Naive thymus-derived CD4-positive, alpha-beta T cell (primary cell): ENCODE measurements around the gene SYT15. TPM values are rescaled to one million over a fixed set of nuclear protein-coding genes. Genes with fewer than 3 reads are reported as not detected.
"Not testable (repeated sequence)": the region's sequence is repeated elsewhere in the genome, so short reads cannot be mapped to it uniquely, and the experiment has no call there.

Source experiments
- ATAC-seq: fragments of 150-1000 bp; cut with Tn5 transposase; 2 replicates; pipeline ENCODE4 v1.10.0; 2021; ENCODE audit warnings: mild to moderate bottlenecking, moderate library complexity
- CTCF ChIA-PET: fragments of 350-600 bp; sonication (Branson Sonifier 250); formaldehyde crosslinking; loops from one replicate; lab custom pipeline; 2021; ENCODE audit warnings: antibody characterized with exemption; lab: Charles Lee
- POLR2A ChIA-PET: fragments of 350-600 bp; sonication (Branson Sonifier 250); formaldehyde crosslinking; loops from one replicate; lab custom pipeline; 2021; ENCODE audit warnings: antibody characterized with exemption, inconsistent platforms; lab: Charles Lee
- DNase-seq, 9 donors: peaks; one replicate each; pipeline versions ENCODE4 v3.0.0 to v3.0.0-alpha.2; 2020 to 2022; ENCODE audit warnings: mixed read lengths in 1 of 9
- H3K27ac ChIP-seq: one replicate; pipeline ENCODE4 v1.7.0; 2013; ENCODE audit warnings: mild to moderate bottlenecking, low read depth, low read length, moderate library complexity
- H3K27me3 ChIP-seq, 2 donors: one replicate each; pipeline ENCODE4 v1.7.0; 2013; ENCODE audit warnings: low read length in 2 of 2, mild to moderate bottlenecking in 2 of 2, moderate library complexity in 2 of 2; ENCODE audit not compliant: control insufficient read depth in 2 of 2, insufficient read depth in 2 of 2
- H3K36me3 ChIP-seq, 3 experiments: 1 replicate in 2 of 3; 2 replicates in 1 of 3; pipeline ENCODE4 v1.7.0; 2013; ENCODE audit warnings: low read length in 3 of 3, mild to moderate bottlenecking in 3 of 3, moderate library complexity in 1 of 3; ENCODE audit not compliant: insufficient read depth in 3 of 3, control insufficient read depth in 2 of 3
- H3K4me1 ChIP-seq, 2 donors: one replicate each; pipeline ENCODE4 v1.7.0; 2013; ENCODE audit warnings: low read length in 2 of 2, mild to moderate bottlenecking in 2 of 2, moderate library complexity in 1 of 2; ENCODE audit not compliant: control insufficient read depth in 2 of 2, insufficient read depth in 2 of 2
- H3K4me3 ChIP-seq: 2 replicates; pipeline ENCODE4 v1.7.0; 2013; ENCODE audit warnings: mild to moderate bottlenecking, low read length
- H3K9me3 ChIP-seq, 3 experiments: 1 replicate in 2 of 3; 2 replicates in 1 of 3; pipeline ENCODE4 v1.7.0; 2013; ENCODE audit warnings: low read length in 3 of 3; ENCODE audit not compliant: control insufficient read depth in 2 of 3
- H3K27ac Mint-ChIP-seq, 9 donors: one replicate each; pipeline ENCODE4 v1.8.0; 2020 to 2022; ENCODE audit warnings: mixed read lengths in 9 of 9, mild to moderate bottlenecking in 8 of 9, moderate library complexity in 5 of 9, inconsistent platforms in 2 of 9
- H3K27me3 Mint-ChIP-seq, 5 donors: one replicate each; pipeline ENCODE4 v1.8.0; 2021 to 2022; ENCODE audit warnings: mixed read lengths in 5 of 5, mild to moderate bottlenecking in 1 of 5
- H3K36me3 Mint-ChIP-seq, 5 donors: one replicate each; pipeline ENCODE4 v1.8.0; 2020 to 2022; ENCODE audit warnings: mixed read lengths in 5 of 5, mild to moderate bottlenecking in 3 of 5, inconsistent platforms in 1 of 5
- H3K4me1 Mint-ChIP-seq, 7 donors: one replicate each; pipeline ENCODE4 v1.8.0; 2020 to 2022; ENCODE audit warnings: mixed read lengths in 7 of 7, mild to moderate bottlenecking in 3 of 7, inconsistent platforms in 1 of 7
- H3K4me3 Mint-ChIP-seq, 10 donors: one replicate each; pipeline ENCODE4 v1.8.0; 2020 to 2022; ENCODE audit warnings: mild to moderate bottlenecking in 10 of 10, mixed read lengths in 10 of 10, moderate library complexity in 6 of 10, inconsistent platforms in 2 of 10
- H3K9me3 Mint-ChIP-seq, 11 donors: one replicate each; pipeline ENCODE4 v1.8.0; 2020 to 2022; ENCODE audit warnings: mixed read lengths in 11 of 11, mild to moderate bottlenecking in 4 of 11, inconsistent platforms in 1 of 11, moderate library complexity in 1 of 11
- intact Hi-C, 2 donors: fragments of 100-400 bp; cut with micrococcal nuclease; formaldehyde crosslinking; loops; one replicate each; pipeline ENCODE4 v1.15.1; 2023
- polyA plus RNA-seq, 2 donors: library from polyadenylated mRNA; unstranded; fragments of 300-500 nt; fragmentation: Illumina TruSeq; gene quantifications; one replicate each; pipeline ENCODE4 v1.2.3, GENCODE V29; 2021
- total RNA-seq, 6 experiments: library from RNA in 5 of 6; stranded (reverse) in 5 of 6; gene quantifications; 1 replicate in 5 of 6; 2 replicates in 1 of 6; pipeline ENCODE4 v1.2.3 and lab custom pipeline; 2021 to 2026

SYT15 gene
- total and polyA plus RNA-seq, 7 experiments from 2014 or later = 0.05 to 1.6 (median 1.3) TPM; not detected in 1

DNA sequence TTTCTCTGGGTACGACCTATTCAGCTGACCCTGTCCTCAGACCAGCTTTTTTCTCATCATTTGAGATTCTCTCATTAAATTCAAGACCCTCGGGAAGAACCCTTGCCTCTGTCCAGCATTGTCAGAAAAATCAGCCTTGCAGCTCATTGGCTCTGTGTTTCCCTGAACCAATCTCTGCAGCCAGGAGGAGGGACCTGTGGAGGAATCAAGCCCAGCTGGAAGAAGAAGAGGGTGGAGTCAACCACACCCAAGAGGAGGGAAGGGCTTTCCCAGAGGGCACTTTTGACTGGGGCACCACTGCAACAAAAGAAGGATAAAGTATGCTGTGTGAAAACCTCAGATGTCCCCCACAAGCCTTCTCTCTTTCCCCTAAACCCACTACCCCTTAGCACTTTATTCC, 8.3 kb upstream of the SYT15 start:
- H3K36me3 Mint-ChIP-seq, H3K27ac Mint-ChIP-seq, H3K4me3 ChIP-seq, H3K9me3 ChIP-seq, H3K36me3 ChIP-seq, POLR2A ChIA-PET, DNase-seq, H3K4me1 ChIP-seq, intact Hi-C loops, ATAC-seq, H3K27ac ChIP-seq, H3K27me3 Mint-ChIP-seq, H3K27me3 ChIP-seq, H3K9me3 Mint-ChIP-seq, CTCF ChIA-PET, H3K4me1 Mint-ChIP-seq, H3K4me3 Mint-ChIP-seq: not testable (repeated sequence)

DNA sequence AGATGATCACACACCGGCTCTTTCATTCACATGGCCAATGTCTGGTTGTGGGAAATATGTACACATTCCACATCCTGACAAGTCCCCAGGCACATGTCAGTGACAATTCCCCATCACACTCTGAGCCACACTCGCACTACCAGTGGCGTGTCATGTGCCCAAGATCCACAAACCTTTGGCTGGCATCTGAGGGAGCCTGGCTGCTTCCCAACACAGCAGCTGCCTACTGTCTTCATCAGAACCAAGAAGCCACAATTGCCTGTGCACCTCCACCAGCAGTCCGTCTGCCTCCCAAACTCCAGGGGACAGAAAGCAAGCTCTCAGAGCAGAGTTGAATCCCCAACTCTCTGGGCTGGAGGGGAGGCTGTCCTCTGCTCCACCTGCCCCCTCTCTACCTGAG, 6.2 kb upstream of the SYT15 start:
- H3K4me3 Mint-ChIP-seq, H3K27me3 ChIP-seq, CTCF ChIA-PET, H3K4me1 ChIP-seq, H3K27me3 Mint-ChIP-seq, H3K36me3 ChIP-seq, H3K9me3 ChIP-seq, ATAC-seq, H3K27ac ChIP-seq, H3K4me3 ChIP-seq, H3K36me3 Mint-ChIP-seq, H3K4me1 Mint-ChIP-seq, DNase-seq, intact Hi-C loops, H3K9me3 Mint-ChIP-seq, H3K27ac Mint-ChIP-seq, POLR2A ChIA-PET: not testable (repeated sequence)

DNA sequence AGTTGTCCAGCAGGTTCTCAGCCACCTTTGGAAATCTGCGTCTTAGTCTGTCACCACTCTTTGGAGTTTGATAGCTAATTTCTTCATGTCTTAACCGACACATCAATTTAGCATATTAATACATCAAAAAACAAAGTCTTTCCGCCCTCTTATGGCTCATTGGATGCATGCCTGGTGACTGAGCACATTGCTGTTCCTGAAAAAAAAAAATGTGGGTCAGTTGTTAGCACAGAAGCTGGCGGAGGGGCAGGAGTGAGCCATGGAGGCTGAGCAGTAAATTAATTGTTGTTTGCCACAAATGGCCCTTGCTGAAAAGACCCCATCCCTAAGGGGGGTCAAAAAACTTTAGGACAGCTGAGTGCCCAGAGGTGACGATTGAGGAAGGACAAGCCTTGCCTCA, 5.6 kb upstream of the SYT15 start:
- CTCF ChIA-PET, H3K27me3 Mint-ChIP-seq, H3K4me3 Mint-ChIP-seq, H3K9me3 ChIP-seq, H3K36me3 Mint-ChIP-seq, H3K27ac ChIP-seq, H3K4me1 ChIP-seq, ATAC-seq, H3K9me3 Mint-ChIP-seq, H3K27ac Mint-ChIP-seq, H3K36me3 ChIP-seq, H3K27me3 ChIP-seq, POLR2A ChIA-PET, H3K4me3 ChIP-seq, DNase-seq, H3K4me1 Mint-ChIP-seq, intact Hi-C loops: not testable (repeated sequence)

DNA sequence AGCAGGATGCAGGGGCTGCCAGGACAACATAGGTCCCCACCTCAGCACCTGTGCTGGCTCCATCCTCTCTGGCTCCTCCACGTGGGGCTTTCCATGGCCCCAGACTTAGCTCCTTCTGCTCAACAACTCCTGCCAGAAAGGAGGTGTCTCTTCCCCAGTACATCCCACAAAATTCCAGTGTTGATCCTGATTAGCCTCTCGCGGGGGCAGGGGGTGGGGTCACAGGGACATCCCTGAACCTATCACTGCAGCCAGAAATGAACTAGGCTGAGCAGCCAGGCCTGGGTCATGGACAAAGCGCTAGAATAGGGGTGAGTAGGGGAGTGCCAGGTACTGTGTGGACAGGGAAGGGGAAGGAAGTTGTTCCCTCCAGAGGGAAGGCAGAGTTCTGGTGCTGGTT, 5.0 kb upstream of the SYT15 start:
- H3K27ac Mint-ChIP-seq, DNase-seq, H3K4me3 ChIP-seq, H3K27ac ChIP-seq, H3K27me3 Mint-ChIP-seq, H3K4me1 Mint-ChIP-seq, H3K4me1 ChIP-seq, H3K27me3 ChIP-seq, POLR2A ChIA-PET, CTCF ChIA-PET, H3K36me3 ChIP-seq, H3K9me3 Mint-ChIP-seq, H3K4me3 Mint-ChIP-seq, intact Hi-C loops, ATAC-seq, H3K36me3 Mint-ChIP-seq, H3K9me3 ChIP-seq: not testable (repeated sequence)

DNA sequence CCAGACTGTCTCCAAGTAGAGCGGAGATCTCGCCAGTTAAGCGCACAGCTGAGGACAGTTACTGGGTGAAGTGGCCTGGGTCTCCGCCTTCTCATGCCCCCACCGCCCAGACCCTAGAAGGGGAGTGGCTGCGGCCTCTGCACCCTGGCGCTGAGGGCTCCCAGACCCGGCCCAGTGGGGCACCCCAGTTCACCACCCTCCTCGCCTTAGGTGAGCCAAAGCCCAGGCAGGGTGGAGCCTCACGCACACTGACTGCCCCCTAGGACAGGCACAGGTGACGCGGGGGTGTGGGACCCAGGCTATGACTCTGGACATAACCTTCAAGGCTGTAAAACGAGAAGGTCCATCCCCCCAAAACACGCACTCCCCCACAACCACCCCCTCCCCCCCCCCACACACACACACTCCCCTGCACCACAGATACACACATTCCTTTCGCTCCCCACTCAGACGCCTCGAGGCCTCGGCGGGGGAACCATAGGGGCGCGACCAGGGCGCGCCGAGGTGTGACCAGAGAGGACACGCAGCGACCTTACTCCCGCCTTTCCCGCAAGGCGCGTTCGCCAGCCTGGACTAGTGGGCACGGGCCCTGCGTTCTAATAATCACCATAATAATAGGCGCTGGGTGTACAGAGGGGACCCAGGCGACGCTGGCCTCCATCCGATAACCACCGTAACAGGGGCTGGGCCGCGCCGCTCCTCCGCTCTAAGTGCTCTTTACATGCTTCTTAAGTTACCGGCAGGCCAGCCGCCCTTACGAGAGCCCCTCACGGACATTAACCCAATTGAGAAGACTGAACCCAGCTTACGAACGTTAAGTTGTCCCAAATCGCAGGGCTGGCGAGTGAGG, 1.1 kb upstream of the SYT15 start:
- H3K36me3 Mint-ChIP-seq, POLR2A ChIA-PET, H3K27ac Mint-ChIP-seq, CTCF ChIA-PET, H3K27me3 ChIP-seq, H3K27ac ChIP-seq, H3K36me3 ChIP-seq, H3K9me3 ChIP-seq, ATAC-seq, H3K9me3 Mint-ChIP-seq, DNase-seq, H3K4me1 Mint-ChIP-seq, H3K4me1 ChIP-seq, H3K27me3 Mint-ChIP-seq, H3K4me3 Mint-ChIP-seq, H3K4me3 ChIP-seq, intact Hi-C loops: not testable (repeated sequence)

DNA sequence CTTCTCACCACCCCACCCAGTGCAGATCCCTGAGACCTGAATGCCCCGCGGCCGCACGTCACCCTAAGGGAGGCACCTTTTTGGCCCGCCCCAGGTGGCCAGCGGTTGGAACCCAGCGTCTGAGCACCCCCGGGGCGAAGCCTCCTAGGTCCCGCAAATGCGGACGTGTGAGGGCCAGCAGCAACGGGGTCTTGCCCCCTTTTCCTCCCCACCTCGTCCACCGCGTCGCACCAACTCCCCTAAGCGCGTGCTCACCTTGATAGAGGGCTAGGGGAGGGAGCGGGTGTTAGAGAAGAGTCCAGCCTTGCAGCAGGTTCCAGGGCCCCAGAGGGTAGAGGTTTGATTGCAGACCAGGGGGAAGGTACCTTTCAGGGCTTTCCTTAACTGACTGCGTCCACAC, 450 bp downstream of the SYT15 start:
- H3K27me3 Mint-ChIP-seq, ATAC-seq, H3K4me1 Mint-ChIP-seq, H3K4me3 Mint-ChIP-seq, H3K36me3 ChIP-seq, H3K27ac Mint-ChIP-seq, DNase-seq, POLR2A ChIA-PET, H3K36me3 Mint-ChIP-seq, H3K4me3 ChIP-seq, CTCF ChIA-PET, intact Hi-C loops, H3K27me3 ChIP-seq, H3K9me3 Mint-ChIP-seq, H3K4me1 ChIP-seq, H3K27ac ChIP-seq, H3K9me3 ChIP-seq: not testable (repeated sequence)

DNA sequence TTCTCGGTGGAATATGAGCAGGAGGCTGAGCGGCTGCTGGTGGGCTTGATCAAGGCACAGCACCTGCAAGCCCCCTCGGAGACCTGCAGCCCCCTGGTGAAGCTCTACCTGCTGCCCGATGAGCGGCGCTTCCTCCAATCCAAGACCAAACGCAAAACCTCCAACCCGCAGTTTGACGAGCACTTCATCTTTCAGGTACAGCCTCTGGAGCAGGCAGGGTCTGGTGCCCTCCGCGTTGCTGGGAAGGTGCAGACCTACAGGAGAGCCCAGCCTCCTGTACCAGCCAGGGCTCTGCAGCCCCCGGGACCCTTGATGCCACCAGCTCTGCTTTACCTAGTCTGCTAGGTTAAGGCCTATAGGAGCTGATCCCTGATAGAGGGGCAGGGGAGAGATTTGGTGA, 3.1 kb downstream of the SYT15 start:
- H3K27ac Mint-ChIP-seq, H3K36me3 ChIP-seq, H3K27ac ChIP-seq, POLR2A ChIA-PET, H3K9me3 ChIP-seq, H3K27me3 ChIP-seq, H3K27me3 Mint-ChIP-seq, H3K4me1 Mint-ChIP-seq, H3K4me3 Mint-ChIP-seq, CTCF ChIA-PET, H3K36me3 Mint-ChIP-seq, ATAC-seq, H3K4me1 ChIP-seq, H3K4me3 ChIP-seq, intact Hi-C loops, H3K9me3 Mint-ChIP-seq, DNase-seq: not testable (repeated sequence)
